HG02840 (cell line): ENCODE measurements around the gene TMED4.

Experiments used
- ATAC-seq: cut with Tn5 transposase; IDR thresholded peaks from one replicate; pipeline ENCODE4 v1.9.1; 2021; ENCODE audit warnings: mild to moderate bottlenecking, moderate library complexity, moderate number of reproducible peaks; ENCODE audit not compliant: unreplicated experiment, low FRiP score

Gene TMED4

GRCh38 chr7:44547536-44548231 is 34.3 kb downstream of the TMED4 start:
- no peak for ATAC-seq

GRCh38 chr7:44541876-44542610 is 40.0 kb downstream of the TMED4 start:
- no peak for ATAC-seq

- ATAC-seq: no peak
Observed at GRCh38 chr7:44541028-44541869, 40.8 kb downstream of the TMED4 start, which contains the start of gene NPC1L1. NPC1L1 (minus strand) TSS chr7:44541330; CDS start chr7:44541259, 71 bp downstream.

- no peak for ATAC-seq
Observed at GRCh38 chr7:44540592-44541027, 41.4 kb downstream of the TMED4 start.

- ATAC-seq: no peak
Observed at GRCh38 chr7:44539669-44540506, 42.1 kb downstream of the TMED4 start.

DNA sequence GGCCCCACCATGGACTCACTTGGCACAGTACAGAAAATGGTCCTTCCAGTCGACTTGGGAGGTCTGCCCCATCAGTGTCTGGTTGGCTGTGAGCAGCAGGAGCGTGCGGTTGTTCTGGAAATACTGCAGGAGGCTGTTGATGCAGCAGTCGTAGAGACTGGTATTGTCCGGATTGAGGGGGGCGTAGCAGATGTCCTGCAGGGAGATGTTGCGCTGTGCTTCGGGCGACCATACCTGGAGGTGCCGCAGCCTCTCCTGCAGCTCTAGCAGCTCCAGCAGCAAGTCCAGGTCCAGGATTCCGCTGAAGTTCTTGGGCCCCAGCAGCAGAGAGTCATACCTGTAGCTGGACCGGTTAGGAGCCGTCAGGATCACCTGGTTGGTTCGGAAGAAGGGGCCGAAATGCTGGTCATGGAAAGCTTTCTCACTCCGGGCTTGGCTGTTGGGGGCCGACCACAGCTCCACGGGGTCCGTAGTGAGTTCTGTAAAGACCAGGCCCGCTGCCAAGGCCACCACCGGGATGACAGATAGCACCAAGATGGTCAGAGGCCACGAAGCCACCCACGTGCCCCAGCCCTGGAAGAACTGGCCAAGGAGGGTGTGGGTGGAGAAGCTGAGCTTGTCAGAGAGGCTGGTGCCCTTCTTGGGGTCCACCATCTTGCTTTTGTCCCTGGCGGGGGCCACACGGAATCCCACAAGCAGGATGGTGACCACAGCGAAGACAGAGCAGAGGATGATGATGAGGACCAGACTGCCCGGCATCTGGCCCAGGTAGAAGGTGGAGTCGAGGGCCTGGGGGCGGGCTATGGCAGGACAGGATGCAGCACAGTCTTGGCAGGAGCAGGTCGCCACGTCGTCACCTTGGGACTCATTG is 43.0 kb downstream of the TMED4 start:
- ATAC-seq: no peak

GRCh38 chr7:44538093-44538797 is 43.8 kb downstream of the TMED4 start:
- ATAC-seq: no peak

DNA sequence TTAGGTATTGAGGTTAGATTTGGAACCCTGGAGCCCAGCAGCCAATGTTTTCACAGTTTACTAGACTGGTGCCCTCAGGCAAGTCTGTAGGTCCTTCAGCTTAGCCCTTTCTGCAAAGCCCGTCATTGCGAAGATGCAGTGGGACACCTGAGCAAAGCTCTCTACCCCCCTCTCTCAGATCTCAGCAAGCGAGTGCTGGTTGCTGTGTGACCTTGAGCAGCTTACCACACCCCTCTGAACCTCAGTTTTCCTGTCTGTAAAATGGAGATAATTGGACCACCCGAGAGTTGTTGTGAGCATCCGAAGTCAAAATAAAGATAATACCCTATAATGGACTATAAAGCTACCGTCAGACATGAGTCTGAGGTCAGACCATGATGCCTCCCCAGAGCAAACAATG is 44.6 kb downstream of the TMED4 start:
- no peak for ATAC-seq

DNA sequence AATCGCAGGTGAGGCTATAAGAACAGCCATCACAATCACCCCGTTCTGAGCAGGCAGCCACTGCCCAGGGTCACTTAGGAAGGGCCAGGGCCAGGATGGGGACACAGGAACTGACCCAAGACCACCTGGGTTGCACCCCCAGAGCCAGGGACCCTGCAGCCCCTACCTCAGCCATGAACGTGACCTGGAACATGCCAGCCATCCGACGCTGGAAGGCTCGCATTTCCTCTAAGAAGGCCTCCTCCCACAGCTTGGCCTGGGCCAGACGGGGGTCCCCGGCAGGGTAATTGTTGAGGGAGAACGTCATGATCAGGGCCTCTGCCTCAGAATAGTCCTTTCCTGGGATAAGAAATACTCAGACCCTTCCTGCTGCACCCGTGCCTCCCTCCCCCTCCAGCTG is 45.9 kb downstream of the TMED4 start:
- no peak for ATAC-seq

DNA sequence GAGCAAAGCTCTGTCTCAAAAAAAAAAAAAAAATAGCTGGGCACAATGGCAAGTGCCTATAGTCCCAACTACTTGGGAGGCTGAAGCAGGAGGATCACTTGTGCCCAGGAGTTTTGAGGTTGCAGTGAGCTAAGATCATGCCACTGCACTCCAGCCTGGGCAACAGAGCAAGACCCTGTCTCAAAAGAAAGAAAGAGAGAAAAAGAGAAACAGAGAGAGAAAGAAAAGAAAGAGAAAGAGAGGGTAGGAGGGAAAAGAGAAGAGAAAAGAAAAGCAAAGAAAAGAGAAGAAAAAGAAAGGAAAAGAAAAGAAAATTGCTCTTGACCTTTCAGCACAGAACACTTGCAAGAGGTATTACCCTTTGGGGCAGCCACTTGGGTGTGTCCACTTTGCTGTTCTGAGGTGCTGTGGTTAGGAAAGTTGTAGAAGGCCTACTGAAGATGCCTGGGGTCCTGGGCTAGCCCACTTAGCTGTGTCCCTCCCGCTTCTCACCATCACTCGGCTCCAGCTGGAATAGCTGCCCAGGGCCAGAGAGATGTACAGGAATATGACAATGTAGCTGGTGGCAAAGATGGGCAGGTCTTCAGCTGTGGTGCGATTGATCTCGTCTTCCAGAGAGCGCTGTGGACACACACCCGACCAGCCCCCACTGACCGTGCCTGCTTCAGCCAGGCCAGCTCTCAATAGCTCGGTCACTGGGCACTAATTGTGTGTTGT is 46.5 kb downstream of the TMED4 start:
- no peak for ATAC-seq

GRCh38 chr7:44534501-44534900 is 47.5 kb downstream of the TMED4 start:
- no peak for ATAC-seq

GRCh38 chr7:44534087-44534486 is 47.9 kb downstream of the TMED4 start:
- no peak for ATAC-seq

DNA sequence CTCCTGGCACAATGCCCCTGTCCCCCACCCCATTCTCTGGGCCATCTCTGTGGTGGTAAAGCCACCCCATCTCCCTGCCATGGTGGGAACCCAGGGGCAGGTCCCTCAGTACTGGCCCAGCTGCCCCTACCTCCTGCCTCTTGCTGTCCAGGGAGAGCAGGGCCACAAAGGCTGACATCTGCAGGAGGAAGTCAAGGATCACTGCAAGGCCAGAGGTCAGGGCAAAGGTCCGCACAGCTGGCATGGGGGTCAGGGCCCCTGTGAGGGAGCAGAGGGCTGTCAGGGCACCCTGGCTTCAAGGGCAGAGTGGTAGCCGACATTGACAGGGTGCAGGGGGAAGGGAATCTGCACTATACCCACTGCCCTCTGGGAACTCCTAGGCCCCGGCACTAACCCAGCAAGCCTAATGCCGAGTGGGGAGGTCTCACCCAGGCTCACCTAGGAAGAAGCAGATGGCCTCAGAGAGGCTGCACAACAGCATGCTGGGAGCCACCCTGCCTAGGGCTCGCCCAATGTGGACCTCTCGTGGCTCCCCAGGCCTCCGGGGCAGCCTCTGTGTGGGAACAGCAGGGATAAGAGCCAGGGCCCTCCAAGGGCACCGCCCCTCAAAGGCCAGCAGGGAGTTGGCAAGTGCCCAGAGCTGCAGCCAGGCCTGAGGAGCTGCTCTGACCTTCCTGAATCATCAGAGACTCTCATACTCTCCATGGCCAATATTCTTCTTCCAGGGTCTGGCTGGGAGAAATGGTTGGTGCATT is 48.6 kb downstream of the TMED4 start:
- ATAC-seq: no peak

GRCh38 chr7:44531421-44532380 is 50.3 kb downstream of the TMED4 start:
- ATAC-seq: no peak

GRCh38 chr7:44530990-44531389 is 51.0 kb downstream of the TMED4 start:
- no peak for ATAC-seq
